Activated T-cell treated with anti-CD3 and anti-CD28 coated beads for 48 hours (primary cell): ENCODE measurements around the gene ARL14.

Experiments used
- DNase-seq: peaks from one replicate; pipeline ENCODE4 v3.0.0-alpha.2; 2020; ENCODE audit warnings: low read depth

The ARL14 gene

DNA sequence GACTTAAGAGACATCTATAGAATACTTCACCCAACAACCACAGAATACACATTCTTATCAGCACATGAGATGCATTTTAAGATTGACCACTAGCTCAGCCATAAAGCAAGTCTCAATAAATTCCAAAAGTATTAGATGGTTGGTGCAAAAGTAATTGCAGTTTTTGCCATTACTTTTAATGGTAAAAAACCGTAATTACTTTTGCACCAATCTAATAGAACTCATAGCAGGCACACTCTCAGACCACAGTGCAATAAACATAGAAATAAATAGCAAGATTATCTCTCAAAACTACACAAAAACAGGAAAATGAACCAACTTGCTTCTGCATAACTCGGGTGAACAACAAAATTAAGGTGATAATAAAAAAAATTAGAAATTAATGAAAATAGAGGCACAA lies 45.4 kb downstream of the ARL14 start:
- no peak for DNase-seq

DNA sequence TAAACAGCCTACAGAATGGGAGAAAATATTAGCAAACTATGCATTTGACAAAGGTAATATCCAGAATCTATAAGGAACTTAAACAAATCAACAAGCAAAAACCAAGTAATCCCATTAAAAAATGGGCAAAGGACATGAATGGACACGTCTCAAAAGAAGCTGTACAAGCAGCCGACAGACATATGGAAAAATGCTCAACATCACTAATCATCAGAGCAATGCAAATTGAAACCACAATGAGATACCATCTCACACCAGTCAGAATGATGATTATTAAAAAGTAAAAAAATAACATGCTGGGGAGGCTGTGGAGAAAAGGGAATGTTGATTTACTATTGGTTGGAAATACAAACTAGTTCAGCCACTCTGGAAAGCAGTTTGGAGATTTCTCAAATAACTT lies 48.4 kb downstream of the ARL14 start:
- DNase-seq, result no peak
